HepG2 (cell line): ENCODE results near the gene KLF7. TPM values are rescaled to one million over a fixed set of nuclear protein-coding genes. Genes with fewer than 3 reads are reported as not detected.

ENCODE experiments used
- ATAC-seq: fragments of 200-7000 bp; cut with Tn5 transposase; 3 replicates; pipeline ENCODE4 v1.9.1; 2020; ENCODE audit warnings: mild to moderate bottlenecking, moderate library complexity
- BruUV-seq: library from RNA; stranded (reverse); fragments of 400-500 nt; replicated peaks from 2 replicates; lab custom pipeline; 2021; lab: Mats Ljungman, UMichigan
- CTCF ChIA-PET: fragments of 300-600 bp; formaldehyde crosslinking; extraction: SDS; loops from one replicate; lab custom pipeline; 2021; ENCODE audit warnings: low total read pairs, inconsistent platforms, low intra/inter-chr PET ratio; lab: Yijun Ruan, JAX
- POLR2A ChIA-PET: fragments of 350-600 bp; sonication (Branson Sonifier 250); formaldehyde crosslinking; loops from one replicate; lab custom pipeline; 2020; ENCODE audit warnings: antibody characterized with exemption, inconsistent platforms; lab: Yijun Ruan, JAX
- DNase-seq: peaks from one replicate; pipeline ENCODE4 v3.0.0-alpha.2; 2015; ENCODE audit warnings: low spot score
- FAIRE-seq: peaks from 3 replicates; lab custom pipeline; 2011; peaks lifted over from hg19 to GRCh38; lab: Jason Lieb, UNC
- H2AFZ ChIP-seq: one replicate; pipeline ENCODE4 v1.6.1; 2011; ENCODE audit warnings: low read length, inconsistent platforms
- H3K27ac ChIP-seq: fragments of 300-600 bp; 3 replicates; pipeline ENCODE4 v1.8.0; 2011; ENCODE audit warnings: mixed run types, mild to moderate bottlenecking, mixed read lengths, low read length, inconsistent platforms; ENCODE audit not compliant: insufficient read depth; ENCODE audit errors: extremely low read length
- H3K27me3 ChIP-seq, 2 experiments: fragments of 200-600 bp in 1 of 2; 2 replicates in 1 of 2; 3 replicates in 1 of 2; pipeline versions ENCODE4 v1.6.0 to v1.8.0; 2011; ENCODE audit warnings: low read length in 2 of 2, mild to moderate bottlenecking in 2 of 2, moderate library complexity in 2 of 2, inconsistent platforms in 1 of 2; ENCODE audit not compliant: insufficient read depth in 2 of 2, control insufficient read depth in 1 of 2
- H3K36me3 ChIP-seq, 2 experiments: fragments of 200-600 bp in 1 of 2; replicated peaks in 1 of 2; 2 replicates in 1 of 2; 3 replicates in 1 of 2; pipeline versions ENCODE4 v1.5.1 to v1.8.0; 2011; ENCODE audit warnings: low read length in 2 of 2, inconsistent platforms in 1 of 2; ENCODE audit not compliant: insufficient read depth in 2 of 2, control insufficient read depth in 1 of 2
- H3K4me1 ChIP-seq: 2 replicates; pipeline ENCODE4 v1.5.1; 2012; ENCODE audit warnings: low read length, inconsistent platforms; ENCODE audit not compliant: insufficient read depth
- H3K4me2 ChIP-seq: 2 replicates; pipeline ENCODE4 v1.6.0; 2011; ENCODE audit warnings: low read depth, low read length, inconsistent platforms
- H3K4me3 ChIP-seq, 3 experiments: fragments of 200-600 bp in 1 of 3; sonication (generic), shearing (Covaris generic) in 1 of 3; replicated peaks in 1 of 3; 2 replicates each; pipeline ENCODE4 v1.5.1; 2011 to 2016; ENCODE audit warnings: low read length in 3 of 3, inconsistent platforms in 2 of 3, low read depth in 2 of 3, mild to moderate bottlenecking in 2 of 3, control low read depth in 1 of 3, mixed read lengths in 1 of 3; ENCODE audit not compliant: insufficient read depth in 1 of 3
- H3K79me2 ChIP-seq: one replicate; pipeline ENCODE4 v1.6.1; 2011; ENCODE audit warnings: low read length, inconsistent platforms; ENCODE audit not compliant: insufficient read depth
- H3K9ac ChIP-seq: 2 replicates; pipeline ENCODE4 v1.6.0; 2011; ENCODE audit warnings: mild to moderate bottlenecking, low read depth, low read length, inconsistent platforms; ENCODE audit not compliant: insufficient read depth
- H3K9me3 ChIP-seq: 2 replicates; pipeline ENCODE4 v1.5.1; 2012; ENCODE audit warnings: mild to moderate bottlenecking, low read length
- H4K20me1 ChIP-seq: 2 replicates; pipeline ENCODE4 v1.6.0; 2011; ENCODE audit warnings: inconsistent platforms, mild to moderate bottlenecking, low read length, moderate library complexity; ENCODE audit not compliant: insufficient read depth
- ATF3 ChIP-seq: sonication (generic); formaldehyde crosslinking; IDR thresholded peaks from 2 replicates; pipeline ENCODE4 v1.4.0; 2020; ENCODE audit warnings: missing genetic modification reagents
- ERF ChIP-seq: IDR thresholded peaks from 2 replicates; pipeline ENCODE4 v1.6.1; 2018; ENCODE audit warnings: missing biosample characterization, missing genetic modification reagents
- EZH2 ChIP-seq: conservative IDR thresholded peaks from 2 replicates; pipeline ENCODE4 v1.6.1; 2012; ENCODE audit warnings: mild to moderate bottlenecking, low read depth, low read length, moderate library complexity
- GMEB1 ChIP-seq: sonication (generic); formaldehyde crosslinking; IDR thresholded peaks from 2 replicates; pipeline ENCODE4 v1.5.1; 2020; ENCODE audit warnings: missing genetic modification reagents, mild to moderate bottlenecking, borderline replicate concordance
- HDAC6 ChIP-seq: fragments of 200-600 bp; sonication (generic); IDR thresholded peaks from 2 replicates; pipeline ENCODE4 v1.7.0; 2017; ENCODE audit warnings: mild to moderate bottlenecking, antibody characterized with exemption, low read length, low read depth
- IRF1 ChIP-seq: sonication (generic); formaldehyde crosslinking; IDR thresholded peaks from 2 replicates; pipeline ENCODE4 v1.4.0; 2020; ENCODE audit warnings: low read depth, mild to moderate bottlenecking, missing genetic modification reagents
- MED13 ChIP-seq: sonication (generic); formaldehyde crosslinking; IDR thresholded peaks from 2 replicates; pipeline ENCODE4 v1.5.0; 2020; ENCODE audit warnings: missing genetic modification reagents
- MTA3 ChIP-seq: sonication (generic); formaldehyde crosslinking; IDR thresholded peaks from 2 replicates; pipeline ENCODE4 v1.4.0; 2020; ENCODE audit warnings: missing genetic modification reagents
- MYNN ChIP-seq: sonication (generic); formaldehyde crosslinking; IDR thresholded peaks from 2 replicates; pipeline ENCODE4 v1.4.0; 2020; ENCODE audit warnings: mild to moderate bottlenecking, low read depth, missing genetic modification reagents
- PPARG ChIP-seq: conservative IDR thresholded peaks from 2 replicates; pipeline ENCODE4 v1.6.1; 2016; ENCODE audit warnings: missing biosample characterization, missing genetic modification reagents
- SATB2 ChIP-seq: sonication (generic); formaldehyde crosslinking; IDR thresholded peaks from 2 replicates; pipeline ENCODE4 v1.5.0; 2020; ENCODE audit warnings: missing genetic modification reagents
- TFAP4 ChIP-seq: sonication (generic); IDR thresholded peaks from 2 replicates; pipeline ENCODE4 v1.6.1; 2016; ENCODE audit warnings: low read depth, borderline replicate concordance
- ZBTB1 ChIP-seq: sonication (generic); formaldehyde crosslinking; IDR thresholded peaks from 2 replicates; pipeline ENCODE4 v1.4.0; 2020; ENCODE audit warnings: missing genetic modification reagents, borderline replicate concordance
- ZBTB10 ChIP-seq: sonication (generic); formaldehyde crosslinking; IDR thresholded peaks from 2 replicates; pipeline ENCODE4 v1.4.0; 2020; ENCODE audit warnings: missing genetic modification reagents, borderline replicate concordance
- ZNF180 ChIP-seq: sonication (generic); formaldehyde crosslinking; IDR thresholded peaks from 2 replicates; pipeline ENCODE4 v1.4.0; 2020; ENCODE audit warnings: low read depth, missing genetic modification reagents, borderline replicate concordance
- ZNF33A ChIP-seq: sonication (generic); formaldehyde crosslinking; IDR thresholded peaks from 2 replicates; pipeline ENCODE4 v1.5.1; 2020; ENCODE audit warnings: missing genetic modification reagents, mild to moderate bottlenecking, moderate library complexity, borderline replicate concordance
- ZNF34 ChIP-seq: sonication (generic); formaldehyde crosslinking; IDR thresholded peaks from 2 replicates; pipeline ENCODE4 v1.4.0; 2020; ENCODE audit warnings: mild to moderate bottlenecking, missing genetic modification reagents, borderline replicate concordance
- ZNF746 ChIP-seq: sonication (generic); formaldehyde crosslinking; IDR thresholded peaks from 2 replicates; pipeline ENCODE4 v1.8.0; 2022; ENCODE audit warnings: mild to moderate bottlenecking, missing genetic modification reagents
- WGBS: methylation state at CpG from one replicate; pipeline ENCODE4 v1.1.6; 2017; ENCODE audit warnings: low lambda C conversion rate; 5-methylcytosine and 5-hydroxymethylcytosine counted together
- in situ Hi-C: cut with HindIII; loops from 2 replicates; pipeline ENCODE4 v1.10.0; 2017; ENCODE audit warnings: low pct_unique_long_range_greater_than_20kb; ENCODE audit not compliant: extremely low pct_ligation_motif_present
- intact Hi-C: fragments of 100-400 bp; cut with micrococcal nuclease; formaldehyde crosslinking; loops from one replicate; pipeline ENCODE4 v1.10.0; 2022; ENCODE audit not compliant: unreplicated experiment
- polyA plus RNA-seq, 8 experiments: library from polyadenylated mRNA; depleted of rRNA in 3 of 8; stranded (reverse) in 7 of 8; unstranded in 1 of 8; fragments of >200 nt; fragmentation: Illumina TruSeq in 4 of 8; extraction: Trizol in 4 of 8; gene quantifications; 2 replicates each; pipeline versions ENCODE4 v1.2.1 to v1.2.3, GENCODE V29; 2011 to 2016; ENCODE audit warnings: low read depth in 4 of 8, missing spikeins in 1 of 8, mixed read lengths in 1 of 8; ENCODE audit not compliant: insufficient read depth in 1 of 8
- total RNA-seq, 5 experiments: library from RNA; depleted of rRNA; stranded (reverse); fragments of >200 nt; fragmentation: Illumina TruSeq; extraction: Trizol; gene quantifications; 2 replicates each; pipeline ENCODE4 v1.2.3, GENCODE V29; 2016; ENCODE audit warnings: low read depth in 1 of 5

The KLF7 gene
- total and polyA plus RNA-seq, 2 of the 13 experiments (the other 11 are each of a cell fraction or from before 2014, with no cell fraction given) = 2.6 to 5.4 TPM

GRCh38 chr2:207184768-207185167 lies 19.0 kb upstream of the KLF7 start:
- no peak overlapping the region for H2AFZ ChIP-seq
- H3K4me2 ChIP-seq = no peak overlapping the region
- FAIRE-seq (no peak), DNase-seq (no peak), ATAC-seq (no peak)
- BruUV-seq = no TSS peak
- in situ Hi-C loops (no loop called here), intact Hi-C loops (no loop called here)
- CTCF ChIA-PET = no interaction called here
- H3K9ac ChIP-seq = no peak overlapping the region
- 62% methylated on average over 5 of the region's 5 CpGs for WGBS
- H3K4me1 ChIP-seq = no peaks in the 10 kb centered on the region
- no peaks in the 10 kb centered on the region for H3K9me3 ChIP-seq
- no peaks in the 10 kb centered on the region for H3K27me3 ChIP-seq
- POLR2A ChIA-PET = no interaction called here
- H3K27ac ChIP-seq = no peak overlapping the region
- no peaks in the 10 kb centered on the region for H3K36me3 ChIP-seq
- no peaks in the 10 kb centered on the region for H4K20me1 ChIP-seq
- no peaks in the 10 kb centered on the region for H3K79me2 ChIP-seq
- H3K4me3 ChIP-seq = no peak overlapping the region
- TF ChIP-seq MTA3 (CRISPR knock-in tag) (no peak), ZNF34 (CRISPR knock-in tag) (no peak), SATB2 (CRISPR knock-in tag) (no peak), EZH2 (no peak), PPARG (no peak), ZBTB10 (no peak), ERF (no peak), MED13 (no peak), ATF3 (CRISPR knock-in tag) (no peak), MYNN (no peak), ZNF180 (CRISPR knock-in tag) (no peak), ZNF33A (no peak), GMEB1 (no peak), IRF1 (no peak), ZNF746 (CRISPR knock-in tag) (no peak), HDAC6 (no peak), TFAP4 (no peak), ZBTB1 (no peak)
